ENCODE data around the gene C1orf21. TPM values are rescaled to one million over a fixed set of nuclear protein-coding genes. Genes with fewer than 3 reads are reported as not detected.

C1orf21 gene
- polyA plus RNA-seq, 1 donor (not counting 4 experiments of a cell fraction or from before 2014, with no cell fraction given): 44.3 TPM

GRCh38 chr1:184366997-184367396 lies 19.8 kb upstream of the C1orf21 start:
- Histone ChIP-seq H3K79me2 (ENCODE audit: control insufficient read depth, insufficient read depth, low read length) (no peaks in the 10 kb centered on the region), H2AFZ (ENCODE audit: control insufficient read depth, low read length) (no peak overlapping the region), H3K27ac (ENCODE audit: control insufficient read depth, insufficient read depth, low read length) (no peak overlapping the region), H3K4me2 (ENCODE audit: control insufficient read depth, extremely low read depth, insufficient read depth, low read depth, low read length) (no peak overlapping the region), H4K20me1 (ENCODE audit: control insufficient read depth, extremely low read depth, insufficient read depth, low read length) (no peaks in the 10 kb centered on the region), H3K27me3 (ENCODE audit: control insufficient read depth, extremely low read depth, insufficient read depth, low read length) (no peaks in the 10 kb centered on the region), H3K36me3 (ENCODE audit: control insufficient read depth in 2 of 2, extremely low read depth in 1 of 2, insufficient read depth in 2 of 2, low read length in 2 of 2) (no peaks in the 10 kb centered on the region), H3K4me3 (ENCODE audit: control insufficient read depth in 2 of 3, extremely low read depth in 1 of 3, insufficient read depth in 2 of 3, low read depth in 1 of 3, low read length in 3 of 3) (no peak overlapping the region), H3K9me3 (ENCODE audit: control insufficient read depth, low read depth, low read length) (no peaks in the 10 kb centered on the region), H3K9me1 (ENCODE audit: control insufficient read depth, extremely low read depth, insufficient read depth, low read length) (no peaks in the 10 kb centered on the region), H3K4me1 (ENCODE audit: control insufficient read depth, extremely low read depth, insufficient read depth, low read length) (no peaks in the 10 kb centered on the region), H3K9ac (ENCODE audit: control insufficient read depth, extremely low read depth, insufficient read depth, low read length) (no peak overlapping the region)
- dilution Hi-C loops (cut with MboI; ENCODE audit: extremely low pct_ligation_motif_present, low sequenced_read_pairs): no loop called here
- no peak for DNase-seq (ENCODE audit: low read depth, low spot score)
- TF ChIP-seq EZH2 (IDR thresholded peaks at IDR 0.05; ENCODE audit: low read length) (no peak), CTCF (optimal IDR thresholded peaks at IDR 0.05 in 1 of 3, IDR thresholded peaks at IDR 0.05 in 1 of 3, conservative IDR thresholded peaks at IDR 0.05 in 1 of 3; ENCODE audit: extremely low read depth in 1 of 3, insufficient read depth in 2 of 3, low read length in 3 of 3) (no peak)
- no peak for FAIRE-seq

GRCh38 chr1:184367427-184368038 lies 19.3 kb upstream of the C1orf21 start:
- FAIRE-seq: no peak
- H3K9ac ChIP-seq (ENCODE audit: control insufficient read depth, extremely low read depth, insufficient read depth, low read length): no peak overlapping the region
- H3K36me3 ChIP-seq (ENCODE audit: control insufficient read depth in 2 of 2, extremely low read depth in 1 of 2, insufficient read depth in 2 of 2, low read length in 2 of 2): no peaks in the 10 kb centered on the region
- H4K20me1 ChIP-seq (ENCODE audit: control insufficient read depth, extremely low read depth, insufficient read depth, low read length): no peaks in the 10 kb centered on the region
- no peak overlapping the region for H3K4me2 ChIP-seq (ENCODE audit: control insufficient read depth, extremely low read depth, insufficient read depth, low read depth, low read length)
- H2AFZ ChIP-seq (ENCODE audit: control insufficient read depth, low read length): no peak overlapping the region
- no peak for DNase-seq (ENCODE audit: low read depth, low spot score)
- H3K4me1 ChIP-seq (ENCODE audit: control insufficient read depth, extremely low read depth, insufficient read depth, low read length): no peaks in the 10 kb centered on the region
- H3K4me3 ChIP-seq (ENCODE audit: control insufficient read depth in 2 of 3, extremely low read depth in 1 of 3, insufficient read depth in 2 of 3, low read depth in 1 of 3, low read length in 3 of 3): no peak overlapping the region
- no peaks in the 10 kb centered on the region for H3K27me3 ChIP-seq (ENCODE audit: control insufficient read depth, extremely low read depth, insufficient read depth, low read length)
- dilution Hi-C loops (cut with MboI; ENCODE audit: extremely low pct_ligation_motif_present, low sequenced_read_pairs): no loop called here
- TF ChIP-seq EZH2 (IDR thresholded peaks at IDR 0.05; ENCODE audit: low read length): no peak
- no peak for TF ChIP-seq CTCF (optimal IDR thresholded peaks at IDR 0.05 in 1 of 3, IDR thresholded peaks at IDR 0.05 in 1 of 3, conservative IDR thresholded peaks at IDR 0.05 in 1 of 3; ENCODE audit: extremely low read depth in 1 of 3, insufficient read depth in 2 of 3, low read length in 3 of 3)
- H3K79me2 ChIP-seq (ENCODE audit: control insufficient read depth, insufficient read depth, low read length): no peaks in the 10 kb centered on the region
- H3K27ac ChIP-seq (ENCODE audit: control insufficient read depth, insufficient read depth, low read length): no peak overlapping the region
- no peaks in the 10 kb centered on the region for H3K9me3 ChIP-seq (ENCODE audit: control insufficient read depth, low read depth, low read length)
- no peaks in the 10 kb centered on the region for H3K9me1 ChIP-seq (ENCODE audit: control insufficient read depth, extremely low read depth, insufficient read depth, low read length)
